BLaER1 treated with 17β-estradiol and CSF1 and Interleukin-3, amounts not matched to agents 10 nM and 100 nM (cell line): ENCODE measurements around the gene SLTM.
"Not testable (repeated sequence)": the region's sequence is repeated elsewhere in the genome, so short reads cannot be mapped to it uniquely, and the experiment has no call there.

Source experiments
- H3K27ac ChIP-seq, 11 experiments: shearing (Covaris generic); formaldehyde crosslinking; 2 replicates each; pipeline ENCODE4 v1.8.1; 2022
- H3K27me3 ChIP-seq, 11 experiments: shearing (Covaris generic); formaldehyde crosslinking; 2 replicates each; pipeline ENCODE4 v1.8.1; 2022
- H3K36me3 ChIP-seq, 11 experiments: shearing (Covaris generic); formaldehyde crosslinking; 2 replicates each; pipeline ENCODE4 v1.8.1; 2022
- H3K4me1 ChIP-seq, 10 experiments: shearing (Covaris generic); formaldehyde crosslinking; 2 replicates each; pipeline ENCODE4 v1.8.1; 2022
- H3K4me2 ChIP-seq, 11 experiments: shearing (Covaris generic); formaldehyde crosslinking; 2 replicates each; pipeline ENCODE4 v1.8.1; 2022
- H3K4me3 ChIP-seq, 10 experiments: shearing (Covaris generic); formaldehyde crosslinking; 2 replicates each; pipeline ENCODE4 v1.8.1; 2022
- H3K9ac ChIP-seq, 11 experiments: shearing (Covaris generic); formaldehyde crosslinking; 2 replicates each; pipeline ENCODE4 v1.8.1; 2022
- H3K9me3 ChIP-seq, 11 experiments: shearing (Covaris generic); formaldehyde crosslinking; replicated peaks in 1 of 11; 2 replicates each; pipeline ENCODE4 v1.8.1; 2022
- H4K20me1 ChIP-seq, 11 experiments: shearing (Covaris generic); formaldehyde crosslinking; 2 replicates each; pipeline ENCODE4 v1.8.1; 2022
- Cebpa-rat ChIP-seq, 11 experiments: shearing (Covaris generic); IDR thresholded peaks; 2 replicates each; pipeline ENCODE4 v1.8.1; 2022

The SLTM gene

GRCh38 chr15:58919232-58919631, 14.2 kb downstream of the SLTM start:
- H3K27ac ChIP-seq = peak overlapping the region in 1 of 11 experiments; percentile 9; a peak in 2 of 22 replicates
- no peaks in the 10 kb centered on the region for H3K27me3 ChIP-seq
- no peaks in the 10 kb centered on the region for H3K9me3 ChIP-seq
- H4K20me1 ChIP-seq = peaks cover 71 to 98% (median 96%) of the 10 kb centered on the region in 11 experiments; a peak in 21 of 22 replicates
- no peak overlapping the region for H3K4me3 ChIP-seq
- no peak overlapping the region for H3K9ac ChIP-seq
- H3K4me2 ChIP-seq = peak overlapping the region in 7 of 11 experiments; percentile 13 to 51 (median 24); a peak in 8 of 22 replicates
- peaks cover 72 to 98% (median 94%) of the 10 kb centered on the region in 11 experiments for H3K36me3 ChIP-seq
- peaks cover 6 to 45% (median 31%) of the 10 kb centered on the region in 10 experiments; a peak in 19 of 20 replicates for H3K4me1 ChIP-seq
- no peak for TF ChIP-seq Cebpa-rat (IDR thresholded peaks at IDR 0.05)

- Histone ChIP-seq H3K27ac (peak overlapping the region in 4 of 11 experiments; percentile 17 to 30 (median 28); a peak in 5 of 22 replicates), H3K4me3 (no peak overlapping the region), H3K4me2 (peak overlapping the region in 6 of 11 experiments; percentile 7 to 58 (median 50); a peak in 8 of 22 replicates), H3K9me3 (no peaks in the 10 kb centered on the region), H4K20me1 (peaks cover 62 to 97% (median 89%) of the 10 kb centered on the region in 11 experiments; a peak in 21 of 22 replicates), H3K4me1 (peaks cover 0 to 37% (median 26%) of the 10 kb centered on the region in 10 experiments; a peak in 15 of 20 replicates), H3K9ac (no peak overlapping the region; a peak in 1 of 22 replicates), H3K36me3 (peaks cover 74 to 98% (median 95%) of the 10 kb centered on the region in 11 experiments), H3K27me3 (no peaks in the 10 kb centered on the region)
- TF ChIP-seq Cebpa-rat (IDR thresholded peaks at IDR 0.05) = no peak
Measured at GRCh38 chr15:58918239-58918638, 15.2 kb downstream of the SLTM start.

GRCh38 chr15:58917613-58918129, 15.8 kb downstream of the SLTM start:
- H3K27me3 ChIP-seq, H3K9me3 ChIP-seq, H3K4me3 ChIP-seq, H3K9ac ChIP-seq: not testable (repeated sequence)
- peaks cover 56 to 95% (median 85%) of the 10 kb centered on the region in 11 experiments; a peak in 21 of 22 replicates for H4K20me1 ChIP-seq
- H3K36me3 ChIP-seq = peaks cover 72 to 98% (median 94%) of the 10 kb centered on the region in 11 experiments
- H3K4me2 ChIP-seq = peak overlapping the region in 7 of 11 experiments; percentile 7 to 58 (median 49); a peak in 9 of 22 replicates
- H3K4me1 ChIP-seq = peaks cover 0 to 34% (median 23%) of the 10 kb centered on the region in 10 experiments; a peak in 15 of 20 replicates
- TF ChIP-seq Cebpa-rat (IDR thresholded peaks at IDR 0.05) = 0 out of 22 replicates have a peak, but pooled peaks of 1 of the 11 experiments have one; percentile 11
- H3K27ac ChIP-seq = peak overlapping the region in 2 of 11 experiments; percentile 17 to 25; a peak in 2 of 22 replicates

- H3K36me3 ChIP-seq = peaks cover 79 to 100% (median 98%) of the 10 kb centered on the region in 11 experiments
- H3K9ac ChIP-seq = no peak overlapping the region
- no peak overlapping the region for H3K4me2 ChIP-seq
- TF ChIP-seq Cebpa-rat (IDR thresholded peaks at IDR 0.05) = no peak
- no peak overlapping the region for H3K4me3 ChIP-seq
- H3K27me3 ChIP-seq = no peaks in the 10 kb centered on the region
- H3K9me3 ChIP-seq = no peaks in the 10 kb centered on the region
- H3K4me1 ChIP-seq = peaks cover 0 to 34% (median 23%) of the 10 kb centered on the region in 10 experiments; a peak in 15 of 20 replicates
- no peak overlapping the region for H3K27ac ChIP-seq
- H4K20me1 ChIP-seq = peaks cover 55 to 98% (median 84%) of the 10 kb centered on the region in 11 experiments; a peak in 21 of 22 replicates
Measured at GRCh38 chr15:58916962-58917361, 16.5 kb downstream of the SLTM start.

GRCh38 chr15:58910456-58910855, 23.0 kb downstream of the SLTM start:
- peaks cover 87 to 100% (median 98%) of the 10 kb centered on the region in 11 experiments for H3K36me3 ChIP-seq
- H3K27me3 ChIP-seq = no peaks in the 10 kb centered on the region
- no peaks in the 10 kb centered on the region for H3K9me3 ChIP-seq
- no peak for TF ChIP-seq Cebpa-rat (IDR thresholded peaks at IDR 0.05)
- no peak overlapping the region for H3K27ac ChIP-seq
- no peak overlapping the region for H3K9ac ChIP-seq
- no peak overlapping the region for H3K4me3 ChIP-seq
- H3K4me2 ChIP-seq = no peak overlapping the region
- peaks cover 29 to 96% (median 76%) of the 10 kb centered on the region in 11 experiments; a peak in 20 of 22 replicates for H4K20me1 ChIP-seq
- H3K4me1 ChIP-seq = peaks cover 0 to 13% (median 0%) of the 10 kb centered on the region in 10 experiments; a peak in 2 of 20 replicates

GRCh38 chr15:58909616-58910015, 23.9 kb downstream of the SLTM start:
- peaks cover 88 to 100% (median 98%) of the 10 kb centered on the region in 11 experiments for H3K36me3 ChIP-seq
- no peak for TF ChIP-seq Cebpa-rat (IDR thresholded peaks at IDR 0.05)

GRCh38 chr15:58908550-58909309, 24.7 kb downstream of the SLTM start:
- Histone ChIP-seq H3K36me3 (peaks cover 88 to 100% (median 98%) of the 10 kb centered on the region in 11 experiments), H3K9me3 (no peaks in the 10 kb centered on the region), H3K27ac (no peak overlapping the region), H3K9ac (no peak overlapping the region), H3K27me3 (no peaks in the 10 kb centered on the region), H3K4me3 (no peak overlapping the region), H3K4me1 (peaks cover 0 to 9% (median 0%) of the 10 kb centered on the region in 10 experiments; a peak in 2 of 20 replicates), H3K4me2 (peak overlapping the region in 1 of 11 experiments; percentile 7; a peak in 1 of 22 replicates), H4K20me1 (peaks cover 30 to 98% (median 77%) of the 10 kb centered on the region in 11 experiments; a peak in 20 of 22 replicates)
- TF ChIP-seq Cebpa-rat (IDR thresholded peaks at IDR 0.05) = no peak

More at GRCh38 chr15:58909616-58910015, 23.9 kb downstream of the SLTM start:
- Histone ChIP-seq H3K4me2 (no peak overlapping the region), H3K9me3 (no peaks in the 10 kb centered on the region), H3K27me3 (no peaks in the 10 kb centered on the region), H3K9ac (no peak overlapping the region), H3K27ac (no peak overlapping the region), H3K4me1 (peaks cover 0 to 13% (median 0%) of the 10 kb centered on the region in 10 experiments; a peak in 2 of 20 replicates), H4K20me1 (peaks cover 23 to 96% (median 74%) of the 10 kb centered on the region in 11 experiments; a peak in 20 of 22 replicates), H3K4me3 (no peak overlapping the region)

- Histone ChIP-seq H3K27ac (no peak overlapping the region), H3K4me1 (no peaks in the 10 kb centered on the region), H3K27me3 (no peaks in the 10 kb centered on the region), H3K9me3 (no peaks in the 10 kb centered on the region), H3K4me3 (no peak overlapping the region), H4K20me1 (peaks cover 18 to 86% (median 58%) of the 10 kb centered on the region in 11 experiments; a peak in 18 of 22 replicates), H3K36me3 (peaks cover 90 to 100% (median 96%) of the 10 kb centered on the region in 11 experiments), H3K9ac (no peak overlapping the region), H3K4me2 (no peak overlapping the region)
- no peak for TF ChIP-seq Cebpa-rat (IDR thresholded peaks at IDR 0.05)
Measured at GRCh38 chr15:58900631-58901030, 32.8 kb downstream of the SLTM start.
